GM23248 (cell line): ENCODE measurements around the gene ADPGK.

Experiments used
- EZH2 ChIP-seq: fragments of 200-600 bp; sonication (generic); IDR thresholded peaks from 2 replicates; pipeline ENCODE4 v1.6.1; 2018; ENCODE audit warnings: antibody characterized with exemption, mild to moderate bottlenecking; ENCODE audit not compliant: insufficient read depth, poor library complexity, severe bottlenecking
- EZH2phosphoT487 ChIP-seq: fragments of 200-600 bp; sonication (generic); IDR thresholded peaks from 2 replicates; pipeline ENCODE4 v1.6.1; 2018; ENCODE audit warnings: antibody characterized with exemption, moderate library complexity, mild to moderate bottlenecking, low read depth; ENCODE audit not compliant: insufficient read depth

DNA sequence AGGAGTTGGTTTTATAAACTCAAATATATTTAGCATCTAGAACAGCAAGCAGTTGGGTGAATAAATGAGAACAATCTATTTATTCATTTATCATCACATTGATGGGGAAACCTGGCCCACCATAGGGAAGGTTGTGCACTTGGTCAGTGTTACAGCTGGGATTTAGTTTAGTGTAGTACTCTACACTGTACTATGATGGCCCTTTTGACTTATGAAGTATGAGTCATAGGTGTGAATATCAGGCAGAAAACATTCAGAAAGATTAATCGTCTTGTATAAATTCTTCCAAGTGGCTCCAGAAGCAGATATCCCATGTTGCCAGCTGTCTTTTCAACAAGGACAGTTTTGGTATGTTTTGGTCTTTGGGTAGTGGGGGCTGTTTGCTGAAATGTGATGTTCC, 59.5 kb downstream of the ADPGK start:
- TF ChIP-seq EZH2, result no peak
- TF ChIP-seq EZH2phosphoT487, result no peak
